Astrocyte of the hippocampus (primary cell): ENCODE results near the gene HPSE2.
A peak's percentile ranks its signal among the peaks of the same experiment; 100 is the strongest.

ENCODE experiments used
- DNase-seq: peaks from one replicate; pipeline ENCODE4 v3.0.0; 2011; ENCODE audit warnings: low read depth, low spot score

Gene HPSE2

GRCh38 chr10:98620503-98620902 is 615.1 kb downstream of the HPSE2 start:
- DNase-seq, result no peak

DNA sequence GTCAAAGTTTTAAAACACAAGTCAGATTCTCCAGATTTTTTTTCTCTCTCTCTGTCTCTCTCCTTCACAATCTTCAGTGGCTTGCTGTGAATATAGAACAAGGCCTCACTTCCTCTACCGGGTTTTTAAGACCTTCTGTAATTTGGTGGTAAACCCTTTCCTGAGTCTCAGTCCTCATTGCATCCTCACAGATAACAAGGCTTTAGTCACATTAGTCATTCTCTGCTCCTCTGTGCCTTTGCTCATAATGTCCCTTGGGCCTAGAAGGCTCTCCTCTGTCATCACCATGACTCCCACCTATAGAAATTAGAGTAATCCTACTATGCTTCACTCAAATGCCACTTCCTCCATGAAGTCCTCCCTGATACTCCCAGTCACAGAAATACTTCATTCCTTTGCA is 616.2 kb downstream of the HPSE2 start:
- DNase-seq, result no peak

DNA sequence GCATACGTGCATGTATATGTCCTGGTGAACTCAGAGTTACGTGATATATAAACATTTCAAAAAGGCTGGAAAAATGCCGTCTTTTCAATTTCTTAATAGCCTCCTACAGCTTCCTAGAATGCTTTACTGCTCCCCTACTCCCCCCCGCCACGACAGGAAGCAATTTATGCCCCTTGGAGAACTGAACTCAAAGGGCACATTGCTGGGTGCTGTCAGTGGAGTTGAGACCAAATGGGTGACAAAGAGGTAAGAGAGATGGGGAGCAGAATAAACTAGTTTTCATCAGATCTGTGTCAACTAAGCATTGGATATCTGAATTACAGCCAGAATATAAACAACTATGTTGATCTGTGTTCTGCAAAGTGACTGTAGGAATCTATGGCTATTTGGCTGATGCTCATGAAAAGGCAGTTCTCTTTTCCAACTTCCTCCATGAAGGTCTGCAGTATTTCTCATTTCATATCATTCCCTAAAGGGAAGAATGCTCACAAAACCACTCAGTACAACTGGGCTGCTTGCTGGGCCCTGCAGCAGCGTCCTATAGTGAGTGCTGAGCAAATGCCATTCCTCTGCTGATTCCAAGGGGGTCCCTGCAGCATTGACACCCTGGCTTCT is 617.6 kb downstream of the HPSE2 start:
- no peak for DNase-seq

DNA sequence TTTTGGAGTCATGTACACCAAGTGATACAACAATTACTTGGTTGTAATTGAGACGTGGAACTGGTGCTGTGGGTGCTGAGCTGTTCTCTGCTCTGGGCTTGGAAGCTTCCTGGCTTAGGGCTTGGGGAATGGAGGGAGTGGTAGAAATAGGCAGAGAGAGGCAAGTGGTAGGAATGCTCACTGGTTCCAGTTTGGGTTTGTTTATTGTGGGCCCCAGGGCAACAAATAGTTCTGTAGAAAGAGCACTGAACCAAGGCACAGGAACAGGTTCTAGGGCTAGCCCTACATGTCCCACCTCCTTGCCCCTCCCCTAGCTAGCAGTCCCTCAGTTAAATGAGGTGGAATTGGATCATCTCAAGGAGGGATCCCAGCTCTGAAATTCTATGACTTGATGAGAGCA is 622.2 kb downstream of the HPSE2 start:
- DNase-seq, result no peak

DNA sequence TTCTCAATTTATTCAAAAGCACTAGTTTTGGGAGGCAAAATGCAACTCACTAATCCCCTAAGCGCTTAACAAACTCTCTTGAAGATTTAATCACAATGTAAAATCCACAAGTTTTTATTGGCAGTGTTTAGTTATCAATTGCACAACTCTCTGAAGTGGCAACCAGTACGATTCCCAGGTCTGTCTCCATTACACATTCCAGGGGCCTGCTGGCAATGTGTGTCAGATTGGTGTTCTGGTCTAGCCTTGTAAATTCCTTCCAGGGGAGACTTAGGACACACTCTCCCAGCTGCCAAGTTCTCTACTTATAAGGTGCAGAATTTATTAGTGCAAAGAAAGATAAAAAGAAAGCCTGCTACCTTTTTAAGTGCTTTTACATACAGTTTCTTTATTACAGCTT is 624.2 kb downstream of the HPSE2 start:
- DNase-seq, result peak; percentile 45

DNA sequence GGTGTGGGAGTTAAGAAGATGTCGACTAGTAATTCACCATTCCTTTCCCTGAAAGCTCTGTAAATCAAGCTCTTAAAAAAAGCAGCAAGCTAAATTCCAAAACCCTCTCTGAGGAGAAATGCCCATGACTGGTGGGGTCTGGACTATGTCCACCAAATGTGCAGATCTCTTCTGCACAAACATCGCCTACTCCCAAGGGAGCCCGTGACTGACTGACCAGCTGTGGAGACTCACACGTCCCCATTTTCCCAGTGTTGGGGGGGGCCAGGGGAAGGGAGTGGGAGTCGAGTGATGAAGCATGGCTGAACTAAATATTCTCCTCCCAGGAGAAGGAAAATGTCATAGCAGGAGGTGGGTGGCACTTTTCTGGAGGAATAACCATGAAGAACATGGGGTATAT is 624.8 kb downstream of the HPSE2 start:
- no peak for DNase-seq

DNA sequence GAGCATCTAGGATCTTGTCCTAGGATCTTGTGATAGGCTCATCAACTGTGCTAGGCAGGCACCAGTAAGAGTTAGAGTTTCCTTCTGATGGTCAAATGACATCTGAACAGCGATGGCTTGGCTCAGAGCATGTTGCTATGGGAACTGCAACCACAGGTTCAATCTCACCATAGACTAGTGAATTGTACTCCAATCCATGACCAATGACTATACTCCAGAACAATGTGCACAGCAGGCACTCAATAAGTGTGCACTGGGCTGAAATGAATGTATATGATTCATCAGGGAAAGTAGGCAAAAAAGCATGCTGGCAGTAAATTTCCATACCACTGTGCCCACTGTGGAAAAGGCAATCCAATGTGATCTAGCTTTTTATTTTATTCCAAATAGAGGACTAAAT is 625.4 kb downstream of the HPSE2 start:
- DNase-seq, result peak; percentile 39

- DNase-seq, result no peak
These were observed 626.4 kb downstream of the HPSE2 start for GRCh38 chr10:98609265-98609664.

- peak; percentile 59 for DNase-seq
These were observed 627.2 kb downstream of the HPSE2 start for GRCh38 chr10:98608411-98608810.

DNA sequence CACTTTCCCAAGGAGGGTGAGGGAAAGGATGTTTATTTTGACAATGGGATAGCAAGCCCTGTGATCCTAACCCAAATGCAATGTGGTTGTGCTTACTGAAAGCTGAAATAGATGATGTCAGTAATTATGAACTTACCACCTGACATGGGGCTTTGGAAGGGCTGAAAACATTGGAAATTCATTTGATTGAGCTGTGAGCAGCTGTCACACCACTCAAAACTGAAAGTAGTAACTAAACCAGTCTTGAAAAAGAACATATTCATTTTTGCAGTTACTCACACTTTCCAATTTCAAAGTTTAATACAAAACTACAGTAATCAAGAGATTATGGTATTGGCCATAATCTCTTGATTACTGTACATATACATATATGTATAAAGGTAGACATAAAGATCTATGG is 633.4 kb downstream of the HPSE2 start:
- no peak for DNase-seq

GRCh38 chr10:98599032-98599610 is 636.5 kb downstream of the HPSE2 start:
- no peak for DNase-seq

DNA sequence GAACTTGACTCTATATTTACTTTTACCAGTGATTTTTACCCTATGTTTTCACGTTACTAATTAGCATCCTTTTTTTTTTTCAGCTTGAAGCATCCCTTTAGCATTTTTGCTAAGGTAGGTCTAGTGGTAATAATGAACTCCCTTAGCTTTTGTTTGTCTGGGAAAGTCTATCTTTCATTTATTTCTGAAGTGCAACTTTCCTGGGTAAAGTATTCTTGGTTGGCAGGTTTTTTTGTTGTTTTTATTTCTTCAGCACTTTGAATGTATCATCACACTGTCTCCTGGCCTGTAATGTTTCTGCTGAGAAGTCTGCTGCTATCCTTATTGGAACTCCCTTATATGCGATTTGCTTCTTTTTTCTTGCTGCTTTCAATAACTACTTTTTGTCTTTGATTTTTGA is 639.2 kb downstream of the HPSE2 start:
- no peak for DNase-seq

DNA sequence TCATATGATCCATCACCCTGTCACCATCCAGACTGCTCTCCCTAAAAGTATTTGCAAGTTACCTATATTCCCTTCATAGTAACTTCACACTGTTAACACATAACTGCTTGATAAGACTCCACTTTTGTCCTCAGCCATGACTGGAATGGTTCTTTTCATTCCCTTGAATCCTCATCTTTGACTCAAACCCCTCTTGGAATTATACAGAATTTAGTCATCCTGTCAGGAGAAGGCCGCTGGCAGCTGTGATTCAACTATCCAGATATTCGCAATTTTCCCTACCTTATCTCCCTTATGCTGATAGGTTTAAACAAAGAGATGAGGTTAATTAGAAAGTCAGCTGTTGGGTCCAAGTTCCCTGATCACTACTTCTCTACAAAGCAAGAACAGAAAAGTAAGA is 646.0 kb downstream of the HPSE2 start:
- DNase-seq, result no peak

- DNase-seq, result no peak
These were observed 646.6 kb downstream of the HPSE2 start for GRCh38 chr10:98589007-98589406.

GRCh38 chr10:98587156-98587837 is 648.4 kb downstream of the HPSE2 start:
- DNase-seq, result no peak

GRCh38 chr10:98586096-98586495 is 649.6 kb downstream of the HPSE2 start:
- no peak for DNase-seq

DNA sequence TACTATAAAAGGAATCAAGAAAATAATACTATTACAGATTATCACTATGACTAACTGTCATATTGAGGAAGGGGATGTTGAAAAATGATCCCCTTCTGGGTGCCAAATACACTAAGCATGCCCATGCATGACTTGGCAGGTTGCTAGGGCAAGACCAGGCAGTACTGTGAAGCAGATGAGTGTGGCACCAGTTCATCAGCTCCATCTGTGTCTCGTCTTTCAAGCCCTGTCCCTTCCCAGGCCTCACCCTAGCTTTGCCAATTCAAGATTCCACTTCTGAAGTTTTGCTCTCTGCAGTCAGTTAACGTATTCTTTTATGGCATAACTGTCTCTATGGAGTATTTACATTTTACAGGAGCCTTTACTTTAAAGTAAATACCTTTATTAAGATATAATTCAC is 653.3 kb downstream of the HPSE2 start:
- no peak for DNase-seq

- no peak for DNase-seq
These were observed 658.1 kb downstream of the HPSE2 start for GRCh38 chr10:98577578-98577977.

- DNase-seq, result no peak
These were observed 658.5 kb downstream of the HPSE2 start for GRCh38 chr10:98577168-98577567.

- DNase-seq, result no peak
These were observed 659.6 kb downstream of the HPSE2 start for GRCh38 chr10:98576096-98576495.

DNA sequence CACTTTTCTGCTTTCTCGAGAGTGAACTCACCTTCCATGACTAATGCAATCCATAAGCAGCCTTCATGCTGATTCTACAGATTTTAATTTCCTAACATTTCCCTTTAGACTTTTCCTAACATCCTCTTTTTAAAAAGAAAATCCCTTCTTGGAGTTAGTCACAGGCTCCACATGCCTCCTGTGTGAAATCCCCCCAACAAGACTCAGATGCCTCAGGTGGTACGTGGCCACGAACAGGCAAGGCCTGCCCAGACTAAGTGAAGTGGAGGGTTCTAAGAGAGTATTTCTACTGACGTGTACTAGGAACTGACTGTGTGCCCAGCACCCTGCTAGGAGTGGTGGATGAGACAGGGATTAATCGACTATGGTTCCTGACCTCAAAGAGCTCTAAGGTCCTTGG is 663.1 kb downstream of the HPSE2 start:
- DNase-seq, result no peak

DNA sequence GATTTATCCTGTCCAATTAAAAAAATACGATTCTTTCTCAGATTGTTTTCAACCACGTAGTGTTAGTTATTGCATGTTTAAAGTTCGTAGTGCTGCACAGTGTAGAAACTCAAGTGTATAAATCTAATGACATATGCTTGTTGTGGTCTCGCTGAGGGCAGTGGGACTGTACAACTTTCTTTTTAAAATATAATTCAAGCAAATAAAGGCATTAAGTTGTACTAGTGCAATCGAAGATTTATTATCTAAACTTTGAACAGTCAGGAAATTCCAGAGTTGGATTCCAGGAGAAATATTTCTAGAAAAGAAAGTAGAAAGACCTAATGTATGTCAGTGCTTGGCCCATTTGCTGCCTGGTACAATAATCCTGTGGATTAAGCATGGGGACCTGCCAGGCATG is 664.8 kb downstream of the HPSE2 start:
- DNase-seq, result no peak

GRCh38 chr10:98569853-98570252 is 665.8 kb downstream of the HPSE2 start:
- DNase-seq, result no peak
